Body of pancreas (tissue), 4 donors: ENCODE measurements around the gene PFN1.

Experiments used
- CTCF ChIP-seq, 7 experiments: fragments of 450-650 bp in 4 of 7; fragments of 200-600 bp in 3 of 7; sonication (generic) in 3 of 7; IDR thresholded peaks; one replicate each; pipeline ENCODE4 v1.5.1; 2016 to 2019; ENCODE audit warnings: antibody characterized with exemption in 7 of 7
- POLR2A ChIP-seq, 3 donors: fragments of 450-650 bp; IDR thresholded peaks; one replicate each; pipeline ENCODE4 v1.6.1; 2016; ENCODE audit warnings: antibody characterized with exemption in 3 of 3, mild to moderate bottlenecking in 2 of 3

- no peak for TF ChIP-seq CTCF (IDR thresholded peaks at IDR 0.05)
- TF ChIP-seq POLR2A (IDR thresholded peaks at IDR 0.05): no peak
Measured at GRCh38 chr17:4945176-4945943, 3.0 kb downstream of the PFN1 start.
